IMR-90 (cell line): ENCODE measurements around the gene TCP11L1. TPM values are rescaled to one million over a fixed set of nuclear protein-coding genes. Genes with fewer than 3 reads are reported as not detected.

Experiments
- ATAC-seq: fragments of 200-7000 bp; cut with Tn5 transposase; 2 replicates; pipeline ENCODE4 v1.9.1; 2020; ENCODE audit warnings: low read depth, mild to moderate bottlenecking, moderate library complexity
- BruUV-seq: library from RNA; stranded (reverse); fragments of 400-500 nt; replicated peaks from 2 replicates; lab custom pipeline; 2021; lab: Mats Ljungman, UMichigan
- CTCF ChIA-PET: fragments of 300-600 bp; formaldehyde crosslinking; extraction: SDS; loops from one replicate; lab custom pipeline; 2021; ENCODE audit warnings: antibody characterized with exemption; lab: Yijun Ruan, JAX
- POLR2A ChIA-PET: fragments of 300-600 bp; sonication (Branson Sonifier 250); formaldehyde crosslinking; loops from one replicate; lab custom pipeline; 2022; ENCODE audit warnings: antibody characterized with exemption; ENCODE audit not compliant: unreplicated experiment; lab: Charles Lee
- DNase-seq: peaks from one replicate; pipeline ENCODE4 v3.0.0; 2013
- H2AFZ ChIP-seq: replicated peaks from 2 replicates; pipeline ENCODE3; 2013; ENCODE audit warnings: low read length, mild to moderate bottlenecking; ENCODE audit not compliant: poor library complexity
- H2AK5ac ChIP-seq: 2 replicates; pipeline ENCODE4 v1.6.1; 2013; ENCODE audit warnings: low read depth, low read length, inconsistent platforms
- H2AK9ac ChIP-seq: replicated peaks from 2 replicates; pipeline ENCODE3; 2013; ENCODE audit warnings: mild to moderate bottlenecking, low read depth, low read length, moderate library complexity; ENCODE audit not compliant: poor library complexity
- H2BK120ac ChIP-seq: 2 replicates; pipeline ENCODE4 v1.6.1; 2013; ENCODE audit warnings: low read depth, low read length, inconsistent platforms
- H2BK15ac ChIP-seq: 3 replicates; pipeline ENCODE4 v1.6.1; 2013; ENCODE audit warnings: low read depth, low read length, inconsistent platforms
- H2BK20ac ChIP-seq: 2 replicates; pipeline ENCODE4 v1.6.1; 2013; ENCODE audit warnings: low read depth, mild to moderate bottlenecking, inconsistent platforms, low read length, moderate library complexity
- H2BK5ac ChIP-seq: 2 replicates; pipeline ENCODE4 v1.6.1; 2013; ENCODE audit warnings: mild to moderate bottlenecking, low read depth, low read length, inconsistent platforms; ENCODE audit not compliant: poor library complexity, severe bottlenecking
- H3K14ac ChIP-seq: replicated peaks from 2 replicates; pipeline ENCODE4 v1.6.1; 2013; ENCODE audit warnings: low read depth, low read length, inconsistent platforms
- H3K18ac ChIP-seq: 2 replicates; pipeline ENCODE4 v1.6.1; 2013; ENCODE audit warnings: low read depth, low read length, control low read depth
- H3K23ac ChIP-seq: 2 replicates; pipeline ENCODE4 v1.6.1; 2013; ENCODE audit warnings: low read depth, low read length, inconsistent platforms
- H3K27ac ChIP-seq: 2 replicates; pipeline ENCODE4 v1.5.1; 2013; ENCODE audit warnings: mild to moderate bottlenecking, control low read depth, low read length; ENCODE audit not compliant: insufficient read depth
- H3K27me3 ChIP-seq: 2 replicates; pipeline ENCODE4 v1.6.1; 2013; ENCODE audit warnings: low read length; ENCODE audit not compliant: control insufficient read depth, insufficient read depth
- H3K36me3 ChIP-seq: 2 replicates; pipeline ENCODE4 v1.6.1; 2013; ENCODE audit warnings: low read length, mixed read lengths; ENCODE audit not compliant: control insufficient read depth, insufficient read depth
- H3K4ac ChIP-seq: 2 replicates; pipeline ENCODE4 v1.6.1; 2013; ENCODE audit warnings: low read depth, low read length, inconsistent platforms
- H3K4me1 ChIP-seq: 2 replicates; pipeline ENCODE4 v1.6.1; 2013; ENCODE audit warnings: low read length, mixed read lengths; ENCODE audit not compliant: control insufficient read depth, insufficient read depth
- H3K4me2 ChIP-seq: 2 replicates; pipeline ENCODE4 v1.6.1; 2013; ENCODE audit warnings: low read depth, mild to moderate bottlenecking, control low read depth, low read length, moderate library complexity
- H3K4me3 ChIP-seq: 2 replicates; pipeline ENCODE4 v1.5.1; 2013; ENCODE audit warnings: low read depth, mild to moderate bottlenecking, control low read depth, low read length, moderate library complexity; ENCODE audit not compliant: insufficient read depth
- H3K56ac ChIP-seq: 2 replicates; pipeline ENCODE4 v1.6.1; 2013; ENCODE audit warnings: low read length, inconsistent platforms; ENCODE audit not compliant: insufficient read depth; ENCODE audit errors: extremely low read depth
- H3K79me1 ChIP-seq, 2 experiments: 2 replicates each; pipeline ENCODE4 v1.6.1; 2013; ENCODE audit warnings: low read length in 2 of 2, inconsistent platforms in 1 of 2, low read depth in 1 of 2
- H3K9ac ChIP-seq: 2 replicates; pipeline ENCODE4 v1.6.1; 2013; ENCODE audit warnings: low read depth, low read length, control low read depth
- H3K9me1 ChIP-seq: 2 replicates; pipeline ENCODE4 v1.6.1; 2013; ENCODE audit warnings: low read length, inconsistent platforms; ENCODE audit not compliant: insufficient read depth
- H3K9me3 ChIP-seq: 2 replicates; pipeline ENCODE4 v1.6.1; 2013; ENCODE audit warnings: low read length; ENCODE audit not compliant: control insufficient read depth, insufficient read depth
- H4K20me1 ChIP-seq: 2 replicates; pipeline ENCODE4 v1.6.1; 2013; ENCODE audit warnings: low read length, inconsistent platforms; ENCODE audit not compliant: insufficient read depth
- H4K5ac ChIP-seq: 2 replicates; pipeline ENCODE4 v1.6.1; 2013; ENCODE audit warnings: mild to moderate bottlenecking, low read depth, low read length, control low read depth
- H4K8ac ChIP-seq, 2 experiments: 2 replicates each; pipeline ENCODE4 v1.6.1; 2013; ENCODE audit warnings: low read depth in 2 of 2, low read length in 2 of 2, control low read depth in 1 of 2, inconsistent platforms in 1 of 2
- H4K91ac ChIP-seq: 2 replicates; pipeline ENCODE4 v1.6.1; 2013; ENCODE audit warnings: low read depth, low read length, inconsistent platforms; ENCODE audit not compliant: insufficient read depth
- BHLHE40 ChIP-seq: fragments of 150-350 bp; IDR thresholded peaks from 2 replicates; pipeline ENCODE4 v1.6.1; 2016; ENCODE audit warnings: mild to moderate bottlenecking, low read depth, low read length
- CHD1 ChIP-seq: IDR thresholded peaks from 2 replicates; pipeline ENCODE4 v1.6.1; 2012; ENCODE audit warnings: low read depth, low read length, improper control_type of control experiment
- POLR2A ChIP-seq: IDR thresholded peaks from 2 replicates; pipeline ENCODE4 v1.6.1; 2012; ENCODE audit warnings: mild to moderate bottlenecking, low read depth, low read length
- RAD21 ChIP-seq: IDR thresholded peaks from 2 replicates; pipeline ENCODE4 v1.6.1; 2012; ENCODE audit warnings: low read length, improper control_type of control experiment
- RCOR1 ChIP-seq: IDR thresholded peaks from 2 replicates; pipeline ENCODE4 v1.6.1; 2012; ENCODE audit warnings: mild to moderate bottlenecking, low read length, improper control_type of control experiment; ENCODE audit not compliant: insufficient replicate concordance
- WGBS, 2 experiments: methylation state at CpG; one replicate each; pipeline versions ENCODE4 v1.1.5 to v1.1.7; 2013; ENCODE audit warnings: missing lambda C conversion rate in 2 of 2; ENCODE audit not compliant: insufficient read length in 1 of 2; ENCODE audit errors: extremely low coverage in 2 of 2; 5-methylcytosine and 5-hydroxymethylcytosine counted together
- dilution Hi-C: fragments of 300-500 bp; cut with HindIII; formaldehyde crosslinking; loops from one replicate; pipeline ENCODE4 v1.14.3; 2018; ENCODE audit warnings: low sequenced_read_pairs; ENCODE audit not compliant: unreplicated experiment
- in situ Hi-C: fragments of 300-500 bp; cut with MboI; formaldehyde crosslinking; loops from 3 replicates; pipeline ENCODE4 v1.14.3; 2019; ENCODE audit warnings: low sequenced_read_pairs, inconsistent platforms, mixed read lengths
- intact Hi-C: fragments of 100-400 bp; cut with micrococcal nuclease; formaldehyde crosslinking; loops from 2 replicates; pipeline ENCODE4 v1.10.0; 2022
- polyA plus RNA-seq, 3 experiments: library from polyadenylated mRNA; depleted of rRNA; stranded (reverse); fragments of >200 nt; gene quantifications; 2 replicates each; pipeline ENCODE4 v1.2.3, GENCODE V29; 2012; ENCODE audit warnings: low replicate concordance in 1 of 3
- total RNA-seq: library from RNA; depleted of rRNA; stranded (reverse); fragments of >200 nt; gene quantifications from 2 replicates; pipeline ENCODE4 v1.2.3, GENCODE V29; 2012

TCP11L1 gene
- total and polyA plus RNA-seq, 2 of the 4 experiments (the other 2 are of a cell fraction), result 13.9 to 17.4 TPM

DNA sequence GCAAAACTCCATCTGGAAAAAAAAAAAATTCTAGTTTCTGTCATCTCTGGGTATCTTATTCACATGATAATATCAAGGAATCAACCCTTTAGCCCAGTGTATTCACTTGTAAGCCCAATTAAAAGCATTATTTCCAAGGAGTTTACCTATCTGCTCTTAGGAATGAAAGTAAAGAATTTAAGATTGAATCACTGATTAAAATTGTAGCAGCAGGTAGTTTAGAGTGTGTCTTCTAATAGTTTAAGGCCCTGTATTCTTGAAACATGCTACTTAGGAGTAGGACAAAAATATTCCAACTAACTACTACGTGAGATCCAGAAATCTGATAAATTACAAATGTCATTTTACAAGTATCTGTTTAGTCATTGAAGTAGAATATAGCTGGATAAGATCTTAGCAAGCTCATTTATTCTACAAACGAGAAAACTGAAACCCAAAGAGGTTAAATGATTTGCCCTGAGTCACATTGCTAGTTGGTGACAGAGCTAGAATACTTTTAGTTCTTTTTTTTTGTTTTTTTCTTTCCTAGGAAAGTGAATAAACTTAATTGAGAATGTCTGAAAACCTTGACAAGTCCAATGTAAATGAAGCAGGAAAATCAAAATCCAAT lies 4.0 kb downstream of the TCP11L1 start:
- DNase-seq, result no peak
- CTCF ChIA-PET, result no interaction called here
- dilution Hi-C loops, result no loop called here

More for the DNA sequence above, 4.0 kb downstream of the TCP11L1 start:
- no peak overlapping the region for H3K4ac ChIP-seq
- intact Hi-C loops (no loop called here), in situ Hi-C loops (no loop called here)
- no peaks in the 10 kb centered on the region for H3K9me3 ChIP-seq
- no peak overlapping the region for H3K4me2 ChIP-seq
- H3K4me1 ChIP-seq, result peaks cover 8% of the 10 kb centered on the region; the same call in 1 of the 2 replicates
- no peak overlapping the region for H2BK20ac ChIP-seq
- TF ChIP-seq POLR2A (no peak), CHD1 (no peak), RAD21 (no peak), BHLHE40 (no peak), RCOR1 (no peak)
- H3K79me1 ChIP-seq, result peaks cover 29 to 53% of the 10 kb centered on the region in 2 experiments
- no peak overlapping the region for H3K56ac ChIP-seq
- no peak overlapping the region for H2BK15ac ChIP-seq
- no peaks in the 10 kb centered on the region for H3K27me3 ChIP-seq
- H3K14ac ChIP-seq, result no peak overlapping the region
- H2AK5ac ChIP-seq, result no peak overlapping the region
- POLR2A ChIA-PET, result no interaction called here
- H4K20me1 ChIP-seq, result no peaks in the 10 kb centered on the region; the same call in 1 of the 2 replicates
- no peak overlapping the region for H3K4me3 ChIP-seq
- no peak overlapping the region for H4K91ac ChIP-seq
- no peaks in the 10 kb centered on the region for H3K9me1 ChIP-seq
- no peak overlapping the region for H2BK5ac ChIP-seq
- no peak overlapping the region for H3K9ac ChIP-seq
- H3K36me3 ChIP-seq, result peaks cover 12% of the 10 kb centered on the region
- H3K23ac ChIP-seq, result no peak overlapping the region
- H4K8ac ChIP-seq, result no peak overlapping the region
- H4K5ac ChIP-seq, result no peak overlapping the region
- BruUV-seq, result no TSS peak
- H2AK9ac ChIP-seq, result no peak overlapping the region
- WGBS, 2 experiments, result no CpG with 5 or more reads among the region's 2 CpGs
- no peak overlapping the region for H2AFZ ChIP-seq
- no peak overlapping the region for H3K18ac ChIP-seq
- no peak overlapping the region for H3K27ac ChIP-seq
- H2BK120ac ChIP-seq, result no peak overlapping the region
- no peak for ATAC-seq
